H9 (cell line): ENCODE data around the gene HS2ST1. TPM values are rescaled to one million over a fixed set of nuclear protein-coding genes. Genes with fewer than 3 reads are reported as not detected.

ENCODE experiments used
- DNase-seq: peaks from one replicate; pipeline ENCODE4 v3.0.0-alpha.2; 2017
- H2AFZ ChIP-seq: one replicate; pipeline ENCODE4 v1.6.1; 2013; ENCODE audit warnings: mild to moderate bottlenecking, low read length, control low read depth, moderate library complexity
- H2AK5ac ChIP-seq: 2 replicates; pipeline ENCODE4 v1.6.1; 2013; ENCODE audit warnings: low read length, control low read depth, mixed read lengths; ENCODE audit not compliant: insufficient read length
- H2BK120ac ChIP-seq: one replicate; pipeline ENCODE4 v1.6.1; 2013; ENCODE audit warnings: low read depth, mild to moderate bottlenecking, low read length, control low read depth, inconsistent platforms; ENCODE audit not compliant: poor library complexity, severe bottlenecking
- H2BK12ac ChIP-seq: 2 replicates; pipeline ENCODE4 v1.6.1; 2013; ENCODE audit warnings: low read length, control low read depth, mixed read lengths, low read depth; ENCODE audit not compliant: insufficient read length
- H2BK15ac ChIP-seq: 2 replicates; pipeline ENCODE4 v1.6.1; 2013; ENCODE audit warnings: low read depth, low read length, control low read depth
- H2BK20ac ChIP-seq: one replicate; pipeline ENCODE4 v1.6.1; 2013; ENCODE audit warnings: low read depth, mild to moderate bottlenecking, low read length, control low read depth, inconsistent platforms; ENCODE audit not compliant: poor library complexity, severe bottlenecking
- H2BK5ac ChIP-seq: 2 replicates; pipeline ENCODE4 v1.6.1; 2013; ENCODE audit warnings: low read length, control low read depth, mixed read lengths; ENCODE audit not compliant: insufficient read length
- H3K14ac ChIP-seq: 2 replicates; pipeline ENCODE4 v1.6.1; 2013; ENCODE audit warnings: low read length, control low read depth; ENCODE audit not compliant: insufficient read depth
- H3K18ac ChIP-seq: 2 replicates; pipeline ENCODE4 v1.6.1; 2013; ENCODE audit warnings: low read depth, mild to moderate bottlenecking, mixed read lengths, low read length, control low read depth; ENCODE audit not compliant: insufficient read length
- H3K23ac ChIP-seq: 2 replicates; pipeline ENCODE4 v1.6.1; 2013; ENCODE audit warnings: low read length, control low read depth, mixed read lengths, low read depth; ENCODE audit not compliant: insufficient read length
- H3K23me2 ChIP-seq: 2 replicates; pipeline ENCODE4 v1.6.1; 2013; ENCODE audit warnings: low read depth, mild to moderate bottlenecking, mixed read lengths, low read length, control low read depth; ENCODE audit not compliant: insufficient read length, poor library complexity, severe bottlenecking
- H3K27ac ChIP-seq: 2 replicates; pipeline ENCODE4 v1.5.1; 2013; ENCODE audit warnings: low read length, control low read depth, mixed read lengths, low read depth; ENCODE audit not compliant: insufficient read length
- H3K27me3 ChIP-seq: 2 replicates; pipeline ENCODE4 v1.6.1; 2013; ENCODE audit warnings: low read length, control low read depth, inconsistent platforms; ENCODE audit not compliant: insufficient read depth
- H3K4ac ChIP-seq: 2 replicates; pipeline ENCODE4 v1.6.1; 2013; ENCODE audit warnings: low read depth, mild to moderate bottlenecking, control low read depth, inconsistent platforms, low read length, moderate library complexity
- H3K4me1 ChIP-seq: 2 replicates; pipeline ENCODE4 v1.6.1; 2013; ENCODE audit warnings: low read length, control low read depth, inconsistent platforms; ENCODE audit not compliant: insufficient read depth
- H3K4me2 ChIP-seq: 2 replicates; pipeline ENCODE4 v1.6.1; 2013; ENCODE audit warnings: low read length, control low read depth, mixed read lengths; ENCODE audit not compliant: insufficient read length, insufficient read depth
- H3K56ac ChIP-seq: 2 replicates; pipeline ENCODE4 v1.6.1; 2013; ENCODE audit warnings: low read depth, mild to moderate bottlenecking, mixed read lengths, low read length, control low read depth; ENCODE audit not compliant: insufficient read length
- H3K79me1 ChIP-seq: 2 replicates; pipeline ENCODE4 v1.6.1; 2013; ENCODE audit warnings: low read depth, mild to moderate bottlenecking, moderate library complexity, low read length, control low read depth, inconsistent platforms; ENCODE audit not compliant: insufficient read depth, poor library complexity, severe bottlenecking
- H3K79me2 ChIP-seq: 2 replicates; pipeline ENCODE4 v1.6.1; 2013; ENCODE audit warnings: low read length, control low read depth, inconsistent platforms; ENCODE audit not compliant: insufficient read depth
- H3K9ac ChIP-seq: 2 replicates; pipeline ENCODE4 v1.6.1; 2013; ENCODE audit warnings: low read length, control low read depth, mixed read lengths; ENCODE audit not compliant: insufficient read length; ENCODE audit errors: extremely low read depth
- H3K9me3 ChIP-seq: one replicate; pipeline ENCODE4 v1.6.1; 2013; ENCODE audit warnings: low read depth, low read length, inconsistent platforms; ENCODE audit not compliant: control insufficient read depth
- H3T11ph ChIP-seq: one replicate; pipeline ENCODE4 v1.6.1; 2013; ENCODE audit warnings: mild to moderate bottlenecking, low read length, control low read depth, inconsistent platforms
- H4K20me1 ChIP-seq: one replicate; pipeline ENCODE4 v1.6.1; 2013; ENCODE audit not compliant: control insufficient read depth, insufficient read length, insufficient read depth
- H4K5ac ChIP-seq: 2 replicates; pipeline ENCODE4 v1.6.1; 2013; ENCODE audit warnings: low read depth, mild to moderate bottlenecking, mixed read lengths, low read length, control low read depth; ENCODE audit not compliant: insufficient read length
- H4K8ac ChIP-seq: replicated peaks from 2 replicates; pipeline ENCODE4 v1.6.1; 2013; ENCODE audit warnings: low read length, control low read depth, mixed read lengths, low read depth; ENCODE audit not compliant: insufficient read length
- H4K91ac ChIP-seq: 2 replicates; pipeline ENCODE4 v1.6.1; 2013; ENCODE audit warnings: low read depth, mild to moderate bottlenecking, moderate library complexity, mixed read lengths, low read length, control low read depth; ENCODE audit not compliant: insufficient read length
- H3K27ac Mint-ChIP-seq, 3 experiments: 2 replicates in 2 of 3; 3 replicates in 1 of 3; pipeline ENCODE4 v1.8.0; 2020 to 2021; ENCODE audit warnings: mixed read lengths in 3 of 3, mild to moderate bottlenecking in 1 of 3, moderate library complexity in 1 of 3
- H3K27me3 Mint-ChIP-seq: 2 replicates; pipeline ENCODE4 v1.8.0; 2021; ENCODE audit warnings: low read depth, mild to moderate bottlenecking, moderate library complexity, mixed read lengths
- H3K36me3 Mint-ChIP-seq, 3 experiments: 2 replicates in 2 of 3; 3 replicates in 1 of 3; pipeline ENCODE4 v1.8.0; 2020 to 2021; ENCODE audit warnings: low read depth in 3 of 3, mixed read lengths in 3 of 3; ENCODE audit not compliant: insufficient read depth in 1 of 3
- H3K4me1 Mint-ChIP-seq, 2 experiments: 2 replicates each; pipeline ENCODE4 v1.8.0; 2020; ENCODE audit warnings: mixed read lengths in 2 of 2
- H3K4me3 Mint-ChIP-seq, 2 experiments: 2 replicates in 1 of 2; 3 replicates in 1 of 2; pipeline ENCODE4 v1.8.0; 2020 to 2021; ENCODE audit warnings: mild to moderate bottlenecking in 2 of 2, mixed read lengths in 2 of 2, moderate library complexity in 1 of 2
- H3K9me3 Mint-ChIP-seq, 2 experiments: 2 replicates in 1 of 2; 3 replicates in 1 of 2; pipeline ENCODE4 v1.8.0; 2020; ENCODE audit warnings: mild to moderate bottlenecking in 2 of 2, mixed read lengths in 2 of 2, moderate library complexity in 1 of 2
- CTCF ChIP-seq: fragments of 200-600 bp; sonication (generic); conservative IDR thresholded peaks from 3 replicates; pipeline ENCODE4 v1.8.0; 2021; ENCODE audit warnings: antibody characterized with exemption, mild to moderate bottlenecking
- WGBS: extraction: QIAGEN DNeasy Blood & Tissue Kit; methylation state at CpG from one replicate; pipeline ENCODE4 v1.1.7; 2013; ENCODE audit warnings: missing lambda C conversion rate, low lambda C conversion rate, mixed read lengths; ENCODE audit not compliant: insufficient read length; ENCODE audit errors: extremely low coverage; 5-methylcytosine and 5-hydroxymethylcytosine counted together
- total RNA-seq: library from RNA; stranded (reverse); gene quantifications from 2 replicates; pipeline ENCODE4 v1.2.1, GENCODE V29; 2021

Gene HS2ST1
- total RNA-seq, 1 experiment from 2014 or later: 20.1 TPM

GRCh38 chr1:87091425-87091824 is 177.0 kb downstream of the HS2ST1 start:
- Mint-ChIP-seq H3K4me3 (no peak overlapping the region), H3K27me3 (no peaks in the 10 kb centered on the region), H3K9me3 (no peaks in the 10 kb centered on the region), H3K27ac (no peak overlapping the region; a peak in 1 of 7 replicates), H3K4me1 (peaks cover 19 to 25% of the 10 kb centered on the region in 2 experiments), H3K36me3 (peaks cover 0 to 1% (median 0%) of the 10 kb centered on the region in 3 experiments; a peak in 2 of 7 replicates)
- H3K27ac ChIP-seq: no peak overlapping the region
- no CpG with 5 or more reads among the region's 2 CpGs for WGBS
- no peaks in the 10 kb centered on the region for H3K27me3 ChIP-seq
- H4K20me1 ChIP-seq: no peaks in the 10 kb centered on the region
- no peak overlapping the region for H2AK5ac ChIP-seq
- H3K9ac ChIP-seq: no peak overlapping the region
- TF ChIP-seq CTCF: no peak
- no peak overlapping the region for H3K14ac ChIP-seq
- no peak overlapping the region for H2BK12ac ChIP-seq
- no peak overlapping the region for H3K23ac ChIP-seq
- H3K4ac ChIP-seq: no peak overlapping the region
- no peaks in the 10 kb centered on the region for H3K79me1 ChIP-seq
- no peak overlapping the region for H3K56ac ChIP-seq
- H2BK120ac ChIP-seq: no peak overlapping the region
- H2BK20ac ChIP-seq: no peak overlapping the region
- no peak overlapping the region for H2BK15ac ChIP-seq
- no peak overlapping the region for H3K4me2 ChIP-seq
- no peaks in the 10 kb centered on the region for H3K79me2 ChIP-seq
- H3K4me1 ChIP-seq: no peaks in the 10 kb centered on the region
- H3K9me3 ChIP-seq: no peaks in the 10 kb centered on the region
- H3T11ph ChIP-seq: no peak overlapping the region
- no peak for DNase-seq
- H4K8ac ChIP-seq: no peak overlapping the region
- H3K23me2 ChIP-seq: no peaks in the 10 kb centered on the region
- no peak overlapping the region for H2BK5ac ChIP-seq
- H4K91ac ChIP-seq: no peak overlapping the region
- no peak overlapping the region for H4K5ac ChIP-seq
- H3K18ac ChIP-seq: no peak overlapping the region
- H2AFZ ChIP-seq: no peak overlapping the region
